ENCODE data around the gene SPRED2.

Gene SPRED2

DNA sequence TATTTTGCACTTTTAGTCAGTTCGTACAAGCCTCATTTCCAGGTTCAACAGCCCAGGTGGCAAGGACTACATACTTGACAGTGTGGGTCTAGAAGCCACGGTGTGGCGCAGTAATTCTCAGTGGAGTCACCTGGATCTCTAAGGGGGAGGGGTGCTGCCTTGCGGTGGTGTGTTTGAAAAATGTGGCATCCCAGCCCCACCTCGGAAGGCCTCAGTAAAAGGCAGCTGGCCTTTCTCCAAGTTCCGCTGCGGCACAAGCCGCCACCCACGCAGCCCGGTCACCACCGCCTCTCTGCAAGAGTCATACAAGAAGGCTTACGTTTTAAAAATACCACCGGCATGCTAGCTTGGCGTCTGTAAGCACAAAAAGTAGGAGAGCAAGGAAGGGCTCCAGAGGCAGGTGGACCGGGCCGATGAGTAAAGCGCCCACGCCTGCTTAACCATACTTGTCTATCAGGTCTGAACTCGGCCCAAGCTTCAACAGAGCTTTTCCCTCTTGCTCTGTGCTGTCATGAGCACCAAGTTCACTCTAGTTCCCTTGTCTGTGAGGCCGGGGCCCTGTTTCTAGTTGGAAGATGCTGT lies 49.5 kb downstream of the SPRED2 start:
- DNase-seq = peak; percentile 78

- DNase-seq = no peak
These were observed 50.1 kb downstream of the SPRED2 start for GRCh38 chr2:65382323-65382722.

DNA sequence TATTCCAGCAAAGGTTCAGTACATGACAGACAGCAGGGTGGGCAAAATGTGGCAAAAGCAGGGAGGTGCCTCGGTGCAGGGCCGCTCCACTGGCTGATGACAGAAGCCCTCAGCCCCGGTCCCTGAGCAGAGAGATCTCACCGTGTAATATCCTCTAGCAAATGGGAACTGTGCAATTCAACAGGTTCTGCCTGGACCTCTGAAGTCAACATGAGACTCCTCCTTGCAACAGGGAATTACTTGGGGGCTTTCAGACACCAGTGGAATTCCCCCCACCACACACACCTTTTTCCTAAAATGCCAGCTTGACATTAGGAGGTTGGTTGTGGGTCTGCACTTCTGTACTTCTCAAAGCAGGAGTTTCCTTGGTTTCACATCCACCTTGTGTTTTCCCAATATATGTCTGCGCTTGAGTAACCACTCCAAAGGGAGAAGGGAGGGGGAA lies 50.8 kb downstream of the SPRED2 start:
- no peak for DNase-seq

DNA sequence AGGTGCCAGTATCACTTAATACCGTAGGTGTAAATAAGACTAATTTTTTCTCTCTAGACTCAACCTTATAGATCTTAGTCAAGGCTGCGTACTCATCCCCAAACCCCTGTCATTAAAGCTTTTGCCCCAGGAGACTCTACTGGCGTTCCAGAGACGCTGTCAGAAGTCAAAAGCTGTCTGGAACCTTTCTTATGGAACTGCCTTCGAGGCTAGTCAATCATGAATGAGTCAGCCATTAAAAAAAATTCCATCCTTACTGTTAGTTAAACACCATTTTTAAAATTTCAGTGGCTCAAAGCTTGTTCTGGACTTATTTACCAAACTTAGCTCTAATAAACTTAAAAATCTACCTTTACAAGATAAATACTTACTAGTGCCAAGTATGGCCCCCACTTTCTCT lies 52.1 kb downstream of the SPRED2 start:
- DNase-seq = no peak

DNA sequence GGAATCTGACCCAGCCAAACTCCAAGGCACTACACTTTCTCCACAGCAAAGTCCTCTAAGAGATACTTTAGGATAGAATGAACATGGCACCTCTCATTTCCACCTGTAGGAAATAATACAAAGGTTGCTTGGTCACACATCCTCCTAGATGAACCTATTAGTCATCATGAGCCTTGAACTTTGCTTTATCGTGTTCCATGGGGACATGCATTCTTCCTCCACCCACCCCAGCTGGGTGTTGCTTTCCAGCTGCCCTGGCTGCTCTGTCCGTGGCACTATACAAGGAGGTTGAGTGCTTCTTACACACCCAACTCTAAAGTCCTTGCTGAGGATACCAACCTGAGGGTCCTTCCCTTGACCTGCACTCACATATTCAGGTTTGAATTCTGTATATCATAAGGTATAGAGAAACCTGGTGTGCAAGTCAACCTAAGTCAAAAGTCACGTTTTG lies 52.7 kb downstream of the SPRED2 start:
- DNase-seq = no peak

DNA sequence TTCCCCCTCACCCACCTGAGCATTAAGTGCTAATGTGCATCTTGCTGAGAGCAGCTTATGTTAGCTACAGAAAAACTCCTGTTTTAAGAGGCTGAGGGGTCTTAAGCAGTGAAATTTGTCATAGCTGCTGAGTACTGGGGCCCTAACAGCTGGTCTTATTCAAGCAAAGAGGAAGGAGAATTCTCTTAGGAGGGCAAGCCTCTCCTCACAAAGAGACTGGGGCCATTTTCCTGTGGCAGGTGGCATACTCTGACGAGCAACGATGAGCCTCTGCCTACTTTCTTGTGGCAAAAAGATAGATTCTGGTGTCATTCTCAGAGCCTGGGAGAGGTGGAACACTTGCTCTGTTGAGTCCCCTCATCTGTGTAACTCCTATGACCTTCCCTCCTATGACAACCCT lies 53.2 kb downstream of the SPRED2 start:
- no peak for DNase-seq

DNA sequence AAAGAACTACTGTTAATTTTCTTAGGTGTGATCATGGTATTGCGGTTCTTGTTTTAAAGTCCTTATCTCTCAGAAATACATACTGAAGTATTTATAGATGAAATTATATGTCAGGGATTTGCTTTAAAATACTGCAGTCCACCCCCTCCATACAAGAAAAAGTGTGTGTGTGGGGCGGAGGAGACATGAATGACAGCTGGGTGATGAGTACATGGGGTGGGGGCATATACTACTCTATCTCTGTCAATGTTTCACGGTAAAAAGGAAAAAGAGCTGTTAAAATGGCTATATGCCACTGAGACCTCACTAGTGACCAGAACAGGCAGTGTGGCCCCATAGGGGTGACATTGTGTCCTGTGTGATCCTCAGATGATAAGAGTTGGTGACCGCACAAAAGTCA lies 54.1 kb downstream of the SPRED2 start:
- no peak for DNase-seq

GRCh38 chr2:65377556-65378192 lies 54.7 kb downstream of the SPRED2 start:
- no peak for DNase-seq

DNA sequence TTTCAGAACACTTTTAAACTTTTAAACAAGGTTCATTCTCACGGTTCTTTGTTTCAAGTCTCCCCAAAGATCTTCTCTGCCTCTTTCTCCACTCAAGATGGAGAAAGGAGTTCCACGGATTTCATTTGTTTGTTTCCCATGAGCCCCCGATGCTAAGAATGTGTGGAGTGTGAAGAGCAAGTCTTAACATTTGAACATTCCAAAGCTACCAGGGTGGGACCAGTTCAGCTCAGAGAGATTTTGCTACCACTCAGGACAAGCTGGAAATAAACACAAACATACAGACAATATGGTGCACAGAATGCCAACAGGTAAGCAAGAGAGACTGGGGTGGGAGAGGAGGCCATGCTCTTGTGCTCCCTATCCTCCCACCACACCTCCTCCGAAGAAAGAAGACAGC lies 56.7 kb downstream of the SPRED2 start:
- DNase-seq = no peak

DNA sequence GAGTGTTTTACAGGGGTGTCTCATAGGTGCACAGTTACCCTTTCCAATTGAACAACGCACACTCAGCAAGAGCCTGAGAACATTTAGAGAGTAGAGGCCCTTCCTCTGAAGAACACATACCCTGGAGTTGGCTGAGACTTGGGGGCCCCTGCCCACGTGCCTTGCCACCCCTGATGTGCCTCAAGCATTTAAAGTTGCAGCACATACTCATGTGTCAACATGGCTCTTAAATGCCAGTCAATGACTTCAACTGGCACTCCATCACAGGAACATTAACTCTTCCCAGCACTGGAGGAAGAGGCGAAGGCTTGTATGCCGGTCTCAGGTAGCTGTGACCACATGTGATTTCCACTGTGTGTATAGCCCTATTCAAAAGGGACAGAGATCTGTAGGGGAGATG lies 57.4 kb downstream of the SPRED2 start:
- no peak for DNase-seq

- no peak for DNase-seq
These were observed 57.8 kb downstream of the SPRED2 start for GRCh38 chr2:65374575-65374974.

DNA sequence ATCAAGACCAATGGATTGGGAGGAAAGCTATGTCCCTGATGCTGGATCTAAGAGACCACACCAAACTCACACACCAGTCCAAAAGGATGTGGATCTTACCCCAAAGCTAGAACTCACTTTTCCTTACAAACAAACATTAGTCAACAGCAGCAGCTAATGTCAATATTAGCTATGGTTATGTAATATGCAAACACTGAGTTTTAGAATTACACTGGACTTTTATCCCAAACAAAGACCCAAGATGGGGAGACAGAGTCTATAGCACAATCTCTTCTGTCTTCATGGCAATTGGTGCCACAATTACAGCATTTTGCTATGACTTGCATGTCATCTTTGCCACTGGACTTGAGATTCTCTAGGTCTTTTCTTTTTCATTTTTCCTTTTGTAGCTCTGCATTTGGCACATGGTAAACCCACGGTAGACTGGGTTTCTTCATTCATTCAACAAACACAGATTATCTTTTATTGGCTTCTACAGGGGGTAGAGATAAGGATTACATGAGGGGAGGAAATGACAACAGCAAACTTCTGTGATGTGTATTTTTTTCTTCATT lies 59.0 kb downstream of the SPRED2 start:
- no peak for DNase-seq

- no peak for DNase-seq
These were observed 59.8 kb downstream of the SPRED2 start for GRCh38 chr2:65372619-65373018.

GRCh38 chr2:65371074-65371434 lies 61.3 kb downstream of the SPRED2 start:
- DNase-seq = no peak

DNA sequence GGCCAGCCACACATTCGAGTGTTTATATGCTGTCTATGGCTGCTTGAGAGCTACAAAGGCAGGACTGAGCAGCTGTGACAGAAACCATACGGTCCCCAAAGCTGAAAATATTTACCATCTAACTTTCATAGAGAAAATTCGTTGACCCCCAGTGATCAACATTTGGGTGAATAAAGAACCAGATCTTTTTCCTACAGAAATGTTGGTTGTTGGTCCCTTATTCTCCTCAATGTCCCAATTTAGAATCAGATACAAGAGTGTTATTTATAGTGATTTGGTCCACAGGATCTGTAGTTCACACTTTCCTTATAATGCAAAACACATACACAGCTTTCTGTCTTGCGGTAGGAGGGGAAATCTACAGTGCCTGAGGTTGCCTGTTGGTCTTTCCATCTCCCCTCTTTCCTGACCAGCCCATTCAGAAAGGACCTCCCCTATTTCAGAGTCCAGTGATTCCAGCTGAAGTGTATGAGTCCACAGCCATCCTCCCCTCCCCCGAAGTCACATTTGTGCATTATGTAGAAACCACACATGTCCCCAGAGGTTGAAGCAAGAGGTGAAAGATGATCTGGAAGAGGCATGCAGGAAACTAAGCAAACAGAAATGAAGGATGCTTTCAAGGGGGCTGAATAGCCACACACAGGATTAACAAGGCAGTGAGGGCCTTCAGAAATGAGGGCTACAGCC lies 61.9 kb downstream of the SPRED2 start:
- DNase-seq = peak; percentile 65

GRCh38 chr2:65369980-65370379 lies 62.4 kb downstream of the SPRED2 start:
- DNase-seq = no peak

DNA sequence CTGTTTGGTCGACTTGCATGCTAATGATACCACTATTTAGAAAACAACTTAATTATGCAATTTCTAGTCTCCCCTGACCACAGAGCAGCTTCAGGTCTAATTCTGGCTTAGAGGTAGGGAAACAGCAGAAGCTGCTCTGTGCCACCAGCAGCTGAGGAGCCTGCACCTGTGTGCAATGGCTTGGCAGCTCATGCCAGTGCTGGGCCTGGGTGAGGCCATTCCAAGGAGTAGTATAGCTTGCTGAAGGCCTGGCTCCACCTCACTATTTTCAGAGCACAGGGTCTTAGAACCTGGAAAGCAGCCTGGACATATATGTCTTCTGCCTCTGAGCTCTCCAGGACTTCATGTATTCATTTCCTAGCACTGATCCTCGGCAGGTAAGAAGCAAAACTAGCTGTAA lies 62.8 kb downstream of the SPRED2 start:
- DNase-seq = no peak

- no peak for DNase-seq
These were observed 63.9 kb downstream of the SPRED2 start for GRCh38 chr2:65368468-65368867.

GRCh38 chr2:65367524-65367923 lies 64.9 kb downstream of the SPRED2 start:
- DNase-seq = no peak

DNA sequence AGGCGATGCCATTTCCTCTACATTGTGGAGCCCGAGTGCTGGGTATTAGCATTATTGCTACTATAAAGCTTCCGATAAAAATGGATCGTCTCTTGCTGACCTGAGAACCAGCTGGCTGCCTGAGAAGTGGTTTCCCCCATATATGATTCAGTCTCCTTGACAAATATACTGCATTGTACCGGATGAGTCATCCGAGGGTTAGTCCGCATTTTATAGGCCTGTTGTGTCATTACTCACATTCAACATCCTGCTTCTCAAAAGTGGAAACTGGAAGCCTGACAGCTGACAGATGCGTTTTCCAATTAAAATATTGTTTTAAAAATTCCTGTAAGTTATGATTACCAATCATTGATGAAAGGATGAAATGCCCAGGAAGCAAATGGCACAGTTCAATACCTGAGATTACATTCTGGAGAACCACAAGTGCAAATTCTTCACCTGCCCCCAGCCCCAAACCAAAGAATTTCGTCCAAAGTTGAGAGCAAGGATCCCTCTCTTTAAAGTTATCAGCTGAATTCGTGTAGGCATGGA lies 65.7 kb downstream of the SPRED2 start:
- DNase-seq = peak; percentile 86

- DNase-seq = no peak
These were observed 67.2 kb downstream of the SPRED2 start for GRCh38 chr2:65364986-65365733.

GRCh38 chr2:65363879-65364666 lies 68.3 kb downstream of the SPRED2 start:
- no peak for DNase-seq

All from NCI-H510A treated with DMSO at 0.1 percent for 48 hours (cell line).